Endothelial cell of hepatic sinusoid (primary cell): ENCODE data around the gene SF1.

Experiments used
- in situ Hi-C: cut with HindIII; loops from 2 replicates; pipeline ENCODE4 v1.10.0; 2017; ENCODE audit warnings: low sequenced_read_pairs

The SF1 gene

GRCh38 chr11:64751136-64751535 is 27.2 kb downstream of the SF1 start:
- in situ Hi-C loops = loop anchor here (5.0 kb wide), 1 partner anchor 34 kb away; no protein-coding TSS in a partner anchor

- in situ Hi-C loops = loop anchor here (5.0 kb wide), 1 partner anchor 33 kb away; no protein-coding TSS in a partner anchor
These were observed 27.8 kb downstream of the SF1 start for GRCh38 chr11:64750361-64751054.

- in situ Hi-C loops = no loop called here
These were observed 30.2 kb downstream of the SF1 start for GRCh38 chr11:64747961-64748665.

- in situ Hi-C loops = no loop called here
These were observed 31.9 kb downstream of the SF1 start for GRCh38 chr11:64746486-64746885.

GRCh38 chr11:64745521-64746328 is 32.6 kb downstream of the SF1 start:
- in situ Hi-C loops = no loop called here

- in situ Hi-C loops = no loop called here
These were observed 33.2 kb downstream of the SF1 start for GRCh38 chr11:64745189-64745520.

- in situ Hi-C loops = no loop called here
These were observed 33.7 kb downstream of the SF1 start for GRCh38 chr11:64744544-64745188.

- in situ Hi-C loops = no loop called here
These were observed 34.5 kb downstream of the SF1 start, which contains the start of gene RASGRP2 for GRCh38 chr11:64743591-64744543. Gene RASGRP2 (minus strand): TSS chr11:64744142. CDS start chr11:64742866, 1,276 bp downstream.

- in situ Hi-C loops = no loop called here
These were observed 35.3 kb downstream of the SF1 start for GRCh38 chr11:64742889-64743590.

GRCh38 chr11:64742087-64742888 is 36.1 kb downstream of the SF1 start:
- in situ Hi-C loops = no loop called here

- in situ Hi-C loops = no loop called here
These were observed 36.8 kb downstream of the SF1 start for GRCh38 chr11:64741375-64742086.

GRCh38 chr11:64739871-64740270 is 38.5 kb downstream of the SF1 start:
- in situ Hi-C loops = no loop called here

- in situ Hi-C loops = no loop called here
These were observed 41.7 kb downstream of the SF1 start for GRCh38 chr11:64736654-64737053.

GRCh38 chr11:64735725-64736259 is 42.5 kb downstream of the SF1 start:
- in situ Hi-C loops = no loop called here

GRCh38 chr11:64734811-64735724 is 43.3 kb downstream of the SF1 start:
- in situ Hi-C loops = no loop called here

GRCh38 chr11:64731601-64732000 is 46.7 kb downstream of the SF1 start:
- in situ Hi-C loops = no loop called here
